Cardiac fibroblast (primary cell): Measurements from ENCODE around the gene HORMAD2.

ENCODE experiments used
- DNase-seq, 2 donors: peaks; one replicate each; pipeline versions ENCODE4 v3.0.0 to v3.0.0-alpha.2; 2010; ENCODE audit warnings: low read depth in 2 of 2
- H3K4me3 ChIP-seq, 2 donors: replicated peaks in 1 of 2; 1 replicate in 1 of 2; 2 replicates in 1 of 2; pipeline ENCODE4 v1.5.1; 2011; ENCODE audit warnings: low read depth in 2 of 2, low read length in 2 of 2, mild to moderate bottlenecking in 2 of 2, moderate library complexity in 1 of 2
- TF ChIP-seq, protein P1 (sequence below): IDR thresholded peaks from one replicate; pipeline ENCODE4 v1.5.1; 2011; ENCODE audit warnings: low read depth, mild to moderate bottlenecking, low read length, inconsistent platforms

HORMAD2 gene

DNA sequence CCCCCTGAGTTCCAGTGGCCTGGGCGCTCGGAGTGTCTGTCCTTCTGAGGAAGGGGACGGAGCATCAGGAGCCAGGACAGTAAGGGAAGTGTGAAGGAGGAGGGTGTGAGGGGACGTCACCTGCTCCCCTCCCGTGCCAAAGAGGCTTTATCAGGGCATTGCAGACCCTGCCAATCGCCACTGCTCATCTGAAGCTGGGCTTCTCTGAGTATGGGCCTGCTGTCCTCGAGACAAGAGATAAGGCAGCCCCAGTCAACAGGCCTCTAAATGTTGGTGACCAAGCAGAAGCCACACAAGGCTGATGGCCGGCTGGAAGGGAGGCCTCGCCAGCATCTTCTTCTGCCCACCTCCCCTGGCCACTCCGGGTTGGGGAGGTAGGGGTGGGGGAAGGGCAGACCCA is 136.4 kb downstream of the HORMAD2 start:
- DNase-seq: no peak
- TF ChIP-seq, protein P1, sequence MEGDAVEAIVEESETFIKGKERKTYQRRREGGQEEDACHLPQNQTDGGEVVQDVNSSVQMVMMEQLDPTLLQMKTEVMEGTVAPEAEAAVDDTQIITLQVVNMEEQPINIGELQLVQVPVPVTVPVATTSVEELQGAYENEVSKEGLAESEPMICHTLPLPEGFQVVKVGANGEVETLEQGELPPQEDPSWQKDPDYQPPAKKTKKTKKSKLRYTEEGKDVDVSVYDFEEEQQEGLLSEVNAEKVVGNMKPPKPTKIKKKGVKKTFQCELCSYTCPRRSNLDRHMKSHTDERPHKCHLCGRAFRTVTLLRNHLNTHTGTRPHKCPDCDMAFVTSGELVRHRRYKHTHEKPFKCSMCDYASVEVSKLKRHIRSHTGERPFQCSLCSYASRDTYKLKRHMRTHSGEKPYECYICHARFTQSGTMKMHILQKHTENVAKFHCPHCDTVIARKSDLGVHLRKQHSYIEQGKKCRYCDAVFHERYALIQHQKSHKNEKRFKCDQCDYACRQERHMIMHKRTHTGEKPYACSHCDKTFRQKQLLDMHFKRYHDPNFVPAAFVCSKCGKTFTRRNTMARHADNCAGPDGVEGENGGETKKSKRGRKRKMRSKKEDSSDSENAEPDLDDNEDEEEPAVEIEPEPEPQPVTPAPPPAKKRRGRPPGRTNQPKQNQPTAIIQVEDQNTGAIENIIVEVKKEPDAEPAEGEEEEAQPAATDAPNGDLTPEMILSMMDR: no peak
- no peak overlapping the region for H3K4me3 ChIP-seq

DNA sequence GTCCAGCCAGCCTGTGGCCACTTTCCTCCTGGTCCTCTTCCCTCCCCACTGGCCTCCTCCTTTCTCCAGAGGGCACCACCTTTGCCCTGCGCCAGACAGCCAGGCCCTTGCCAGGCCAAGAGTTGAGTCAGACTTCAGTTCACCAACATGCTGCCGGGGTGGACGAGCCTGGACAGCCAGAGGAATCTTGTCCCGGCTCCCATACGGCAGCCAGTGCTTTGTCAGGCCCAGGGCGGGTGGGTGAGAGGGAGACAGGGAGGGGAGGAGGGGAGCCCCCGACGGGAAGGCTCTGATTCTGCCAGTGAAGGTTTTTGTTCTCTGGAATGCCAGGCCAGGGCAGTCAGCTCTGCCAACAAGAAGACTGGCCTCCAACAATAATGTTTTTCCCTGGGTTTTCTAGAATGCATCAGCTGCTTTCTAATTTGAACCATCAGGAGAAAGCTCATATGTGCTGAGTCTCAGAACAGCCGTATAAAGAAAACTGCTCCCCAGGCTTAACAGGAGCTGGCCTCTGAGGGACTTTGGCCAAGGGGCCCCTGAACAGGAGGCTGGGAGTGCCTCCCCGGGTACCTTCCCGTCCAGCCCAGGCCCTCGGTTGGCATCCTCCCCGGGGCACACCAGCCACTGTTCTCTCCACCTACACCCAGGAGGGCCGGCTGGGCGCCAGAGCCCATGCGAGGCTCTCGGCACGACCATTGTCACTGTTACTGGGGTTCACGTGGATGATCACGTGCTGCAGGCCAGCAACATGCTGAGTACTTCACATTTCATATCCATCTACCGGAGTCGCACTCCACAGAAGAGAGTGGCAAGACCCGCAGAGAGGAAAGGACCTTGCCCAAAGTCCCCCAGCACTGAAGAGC is 137.7 kb downstream of the HORMAD2 start:
- no peak for DNase-seq
- TF ChIP-seq, protein P1: no peak
- H3K4me3 ChIP-seq: no peak overlapping the region

DNA sequence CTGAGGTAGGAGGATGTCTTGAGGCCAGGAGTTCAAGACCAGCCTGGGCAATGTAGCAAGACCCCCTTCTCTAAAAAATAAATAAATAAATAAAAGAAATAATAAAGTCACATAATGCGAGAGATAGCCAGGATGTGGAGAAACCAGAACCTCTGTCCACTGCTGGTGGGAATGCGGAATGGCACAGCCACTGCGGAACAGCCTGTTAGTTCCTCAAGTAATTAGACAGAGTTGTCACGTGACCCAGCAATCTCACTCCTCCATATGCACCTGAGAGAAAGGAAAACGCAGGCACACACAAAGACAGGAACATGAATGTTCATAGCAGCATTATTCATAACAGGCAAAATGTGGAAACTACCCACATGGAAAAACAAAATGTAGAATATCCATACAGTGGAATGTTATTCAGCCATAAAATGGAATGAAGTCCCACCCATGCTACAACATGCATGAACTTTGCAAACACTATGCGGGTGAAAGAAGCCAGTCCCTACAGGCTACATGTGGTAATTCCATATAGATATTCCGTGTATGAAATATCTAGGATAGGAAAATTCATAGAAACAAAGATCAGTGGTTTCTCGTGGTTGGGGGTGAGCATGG is 138.9 kb downstream of the HORMAD2 start:
- no peak for DNase-seq
- TF ChIP-seq, protein P1: no peak
- H3K4me3 ChIP-seq: no peak overlapping the region

DNA sequence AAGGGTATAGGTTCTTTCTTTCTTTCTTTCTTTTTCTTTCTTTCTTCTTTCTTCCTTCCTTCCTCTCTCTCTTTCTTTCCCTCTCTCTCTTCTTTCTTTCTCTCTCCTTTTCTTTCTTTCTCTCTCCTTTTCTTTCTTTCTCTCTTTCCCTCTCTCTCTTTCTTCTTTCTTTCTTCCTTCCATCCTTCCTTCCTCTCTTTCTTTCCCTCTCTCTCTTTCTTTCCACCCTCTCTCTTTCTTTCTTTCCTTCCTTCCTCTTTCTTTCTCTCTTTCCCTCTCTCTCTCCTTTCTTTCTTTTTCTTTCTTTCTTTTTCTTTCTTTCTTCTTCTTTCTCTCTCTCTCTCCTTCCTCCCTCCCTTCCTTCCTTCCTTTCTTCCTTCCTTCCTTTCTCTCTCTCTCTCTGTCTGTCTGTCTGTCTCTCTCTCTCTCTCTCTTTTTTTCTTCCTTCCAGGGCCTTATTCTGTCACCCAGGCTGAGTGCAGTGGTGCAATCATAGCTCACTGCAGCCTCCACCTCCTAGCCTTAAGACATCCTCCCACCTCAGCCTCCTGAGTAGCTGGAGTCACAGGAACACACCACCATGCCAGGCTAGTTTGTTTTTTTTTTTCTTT is 139.5 kb downstream of the HORMAD2 start:
- DNase-seq: no peak
- TF ChIP-seq, protein P1: no peak
- no peak overlapping the region for H3K4me3 ChIP-seq

DNA sequence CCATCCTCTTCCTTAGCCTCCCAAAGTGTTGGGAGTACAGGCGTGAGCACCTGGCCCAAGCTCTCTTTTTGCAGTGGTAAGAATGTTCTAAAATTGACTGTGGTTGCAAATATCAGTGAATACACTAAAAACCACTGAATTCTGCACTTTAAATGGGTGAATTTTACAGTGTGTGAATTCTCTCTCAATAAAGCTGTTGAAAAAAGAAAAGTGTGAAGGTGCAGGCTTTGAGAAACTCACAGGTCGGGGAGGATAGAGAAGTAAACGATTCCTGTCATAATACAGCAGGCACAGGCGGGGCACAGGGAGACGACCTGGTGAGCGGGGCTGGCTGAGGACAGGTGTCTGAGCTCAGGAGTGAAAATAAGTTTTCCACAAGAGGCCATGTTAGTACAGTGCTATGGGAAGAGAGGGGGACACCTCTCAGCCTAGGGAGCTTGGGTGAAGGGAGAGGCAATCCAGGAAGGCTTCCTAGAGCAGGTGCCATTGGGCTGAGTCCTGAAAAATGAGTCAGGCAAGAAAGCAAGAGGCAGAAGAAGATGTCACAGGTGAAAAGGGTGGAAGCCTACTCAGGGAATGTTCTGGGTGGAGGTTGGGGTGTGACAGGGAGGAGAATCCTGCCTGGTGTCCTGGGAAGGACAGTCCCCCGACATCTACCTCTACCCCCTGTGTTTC is 140.2 kb downstream of the HORMAD2 start:
- H3K4me3 ChIP-seq: no peak overlapping the region
- DNase-seq: no peak

More for the DNA sequence above, 140.2 kb downstream of the HORMAD2 start:
- TF ChIP-seq, protein P1: no peak
